NB4 (cell line): ENCODE measurements around the gene SIPA1L2.

Source experiments
- DNase-seq: peaks from one replicate; pipeline ENCODE4 v3.0.0; 2010; ENCODE audit warnings: low read depth
- H3K4me3 ChIP-seq: one replicate; pipeline ENCODE4 v1.5.1; 2011; ENCODE audit warnings: mild to moderate bottlenecking, low read depth, low read length, moderate library complexity
- MYC ChIP-seq: IDR thresholded peaks from 2 replicates; pipeline ENCODE4 v1.6.1; 2011; ENCODE audit warnings: low read depth, low read length
- POLR2A ChIP-seq: IDR thresholded peaks from 2 replicates; pipeline ENCODE4 v1.6.1; 2011; ENCODE audit warnings: mild to moderate bottlenecking; ENCODE audit not compliant: insufficient read length; ENCODE audit errors: extremely low read depth
- TF ChIP-seq, protein P1 (sequence below): IDR thresholded peaks from one replicate; pipeline ENCODE4 v1.5.1; 2012; ENCODE audit warnings: low read depth, low read length
- TF ChIP-seq, protein P2 (sequence below): IDR thresholded peaks from 2 replicates; pipeline ENCODE4 v1.6.1; 2011; ENCODE audit warnings: low read depth, low read length

Gene SIPA1L2

DNA sequence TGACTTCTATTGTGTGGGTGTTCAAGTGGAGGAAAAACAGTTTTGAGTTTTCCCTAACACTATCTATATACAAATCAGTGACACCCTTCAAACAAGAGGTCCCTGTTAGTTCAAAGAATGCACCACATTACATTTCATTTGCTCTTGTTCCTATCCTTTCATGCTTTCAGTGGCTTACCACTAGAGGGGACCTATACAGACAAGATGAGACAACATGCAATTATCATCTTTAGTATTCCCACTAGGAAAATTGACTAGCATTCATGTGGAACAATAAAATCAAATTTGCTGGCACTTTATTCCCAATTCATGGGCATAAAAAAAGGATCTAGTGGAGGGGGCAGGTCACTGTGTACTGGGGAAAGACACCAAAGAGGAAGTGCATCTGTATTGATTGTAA is 13.3 kb upstream of the SIPA1L2 start:
- TF ChIP-seq POLR2A (no peak), MYC (no peak)
- TF ChIP-seq, protein P1, sequence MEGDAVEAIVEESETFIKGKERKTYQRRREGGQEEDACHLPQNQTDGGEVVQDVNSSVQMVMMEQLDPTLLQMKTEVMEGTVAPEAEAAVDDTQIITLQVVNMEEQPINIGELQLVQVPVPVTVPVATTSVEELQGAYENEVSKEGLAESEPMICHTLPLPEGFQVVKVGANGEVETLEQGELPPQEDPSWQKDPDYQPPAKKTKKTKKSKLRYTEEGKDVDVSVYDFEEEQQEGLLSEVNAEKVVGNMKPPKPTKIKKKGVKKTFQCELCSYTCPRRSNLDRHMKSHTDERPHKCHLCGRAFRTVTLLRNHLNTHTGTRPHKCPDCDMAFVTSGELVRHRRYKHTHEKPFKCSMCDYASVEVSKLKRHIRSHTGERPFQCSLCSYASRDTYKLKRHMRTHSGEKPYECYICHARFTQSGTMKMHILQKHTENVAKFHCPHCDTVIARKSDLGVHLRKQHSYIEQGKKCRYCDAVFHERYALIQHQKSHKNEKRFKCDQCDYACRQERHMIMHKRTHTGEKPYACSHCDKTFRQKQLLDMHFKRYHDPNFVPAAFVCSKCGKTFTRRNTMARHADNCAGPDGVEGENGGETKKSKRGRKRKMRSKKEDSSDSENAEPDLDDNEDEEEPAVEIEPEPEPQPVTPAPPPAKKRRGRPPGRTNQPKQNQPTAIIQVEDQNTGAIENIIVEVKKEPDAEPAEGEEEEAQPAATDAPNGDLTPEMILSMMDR: no peak
- TF ChIP-seq, protein P2, sequence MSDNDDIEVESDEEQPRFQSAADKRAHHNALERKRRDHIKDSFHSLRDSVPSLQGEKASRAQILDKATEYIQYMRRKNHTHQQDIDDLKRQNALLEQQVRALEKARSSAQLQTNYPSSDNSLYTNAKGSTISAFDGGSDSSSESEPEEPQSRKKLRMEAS: no peak
- DNase-seq: no peak
- H3K4me3 ChIP-seq: no peak overlapping the region

DNA sequence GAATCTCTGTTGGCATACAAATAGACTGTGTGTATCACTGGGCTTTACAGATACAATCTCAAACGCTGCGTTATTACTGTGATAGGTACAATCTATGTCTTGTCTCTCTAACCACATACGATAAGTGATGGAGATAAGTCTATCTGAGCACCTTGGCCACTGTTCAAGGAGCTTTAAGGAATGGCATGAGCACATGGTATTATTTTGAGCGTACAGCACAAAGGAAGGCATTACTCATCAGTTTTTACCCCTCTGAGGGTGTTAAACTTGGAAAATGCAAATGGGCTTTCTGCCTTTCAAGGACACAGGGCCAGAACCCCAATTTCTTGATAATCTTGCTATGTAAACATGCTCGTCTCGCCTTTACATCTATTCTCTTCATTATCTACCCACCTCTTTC is 11.6 kb upstream of the SIPA1L2 start:
- DNase-seq: no peak
- no peak for TF ChIP-seq MYC
- TF ChIP-seq, protein P1: no peak
- TF ChIP-seq, protein P2: no peak
- no peak for TF ChIP-seq POLR2A
- H3K4me3 ChIP-seq: no peak overlapping the region

DNA sequence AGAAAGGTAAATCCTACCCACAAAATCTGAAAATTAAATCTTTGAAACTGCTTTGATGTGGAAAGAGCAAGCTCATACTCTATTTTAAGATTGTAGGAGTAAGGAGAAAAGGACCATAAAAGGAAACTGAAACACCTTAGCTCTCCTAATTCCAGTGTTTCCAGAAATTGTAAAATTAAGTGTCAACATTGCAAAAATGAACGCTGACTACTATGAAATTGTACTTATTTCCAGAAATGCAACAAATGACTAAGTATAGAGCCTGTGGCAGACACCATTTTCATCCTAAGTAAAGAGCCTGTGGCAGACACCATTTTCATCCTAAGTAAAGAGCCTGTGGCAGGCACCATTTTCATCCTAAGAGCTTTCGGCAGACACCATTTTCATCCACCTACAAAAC is 6.9 kb upstream of the SIPA1L2 start:
- TF ChIP-seq POLR2A (no peak), MYC (no peak)
- TF ChIP-seq, protein P1: no peak
- TF ChIP-seq, protein P2: no peak
- no peak for DNase-seq
- H3K4me3 ChIP-seq: no peak overlapping the region

- peak; percentile 61 for DNase-seq
- TF ChIP-seq, protein P1: peak; percentile 48
- no peak for TF ChIP-seq POLR2A
- no peak overlapping the region for H3K4me3 ChIP-seq
Measured at GRCh38 chr1:232635778-232636356, 5.9 kb upstream of the SIPA1L2 start.

DNA sequence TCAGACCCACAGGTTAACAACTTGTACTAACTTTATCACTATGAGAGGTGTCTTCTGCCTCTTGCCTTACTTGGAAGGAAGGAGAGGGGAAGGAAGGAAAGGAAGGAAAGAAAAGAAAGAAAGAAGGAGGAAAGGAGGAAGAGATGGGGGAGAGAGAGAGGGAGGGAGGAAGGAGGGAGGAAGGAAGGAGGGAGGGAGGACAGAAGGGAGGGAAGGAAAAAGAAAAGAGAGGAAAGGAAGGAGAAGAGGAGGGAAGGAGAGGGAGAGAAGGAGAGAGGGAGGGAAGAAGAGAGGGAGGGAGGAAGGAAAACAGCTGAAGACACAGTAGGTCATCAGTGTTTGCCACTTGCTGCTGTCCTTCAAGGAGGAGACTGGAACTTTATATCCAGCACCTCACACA is 5.3 kb upstream of the SIPA1L2 start:
- no peak for DNase-seq
- no peak for TF ChIP-seq MYC
- TF ChIP-seq POLR2A: no peak
- H3K4me3 ChIP-seq: no peak overlapping the region

- no peak overlapping the region for H3K4me3 ChIP-seq
- no peak for TF ChIP-seq POLR2A
- TF ChIP-seq, protein P2: no peak
- TF ChIP-seq, protein P1: no peak
- no peak for TF ChIP-seq MYC
- DNase-seq: peak; percentile 28
Measured at GRCh38 chr1:232634096-232634495, 4.2 kb upstream of the SIPA1L2 start.
